Parathyroid adenoma (tissue), 2 donors: ENCODE results near the gene HIC1.

Experiments used
- H2AFZ ChIP-seq: fragments of 300-600 bp; sonication (generic); one replicate; pipeline ENCODE4 v1.7.0; 2017; ENCODE audit warnings: antibody characterized with exemption, mild to moderate bottlenecking
- H3K27ac ChIP-seq: fragments of 300-600 bp; sonication (generic); one replicate; pipeline ENCODE4 v1.7.0; 2017
- H3K27me3 ChIP-seq: fragments of 300-600 bp; sonication (generic); one replicate; pipeline ENCODE4 v1.7.0; 2017; ENCODE audit warnings: low read length; ENCODE audit not compliant: control insufficient read depth, insufficient read depth
- H3K36me3 ChIP-seq: fragments of 300-600 bp; sonication (generic); one replicate; pipeline ENCODE4 v1.7.0; 2017; ENCODE audit warnings: low read length; ENCODE audit not compliant: control insufficient read depth, insufficient read depth
- H3K4me1 ChIP-seq: fragments of 300-600 bp; sonication (generic); one replicate; pipeline ENCODE4 v1.7.0; 2017; ENCODE audit warnings: control low read depth
- H3K4me2 ChIP-seq: fragments of 300-600 bp; sonication (generic); one replicate; pipeline ENCODE4 v1.7.0; 2017; ENCODE audit warnings: low read length
- H3K4me3 ChIP-seq: fragments of 300-600 bp; sonication (generic); one replicate; pipeline ENCODE4 v1.7.0; 2017; ENCODE audit warnings: low read depth, low read length
- H3K79me2 ChIP-seq: fragments of 300-600 bp; sonication (generic); one replicate; pipeline ENCODE4 v1.7.0; 2017; ENCODE audit warnings: control low read depth
- H3K9ac ChIP-seq: fragments of 300-600 bp; sonication (generic); one replicate; pipeline ENCODE4 v1.7.0; 2017; ENCODE audit warnings: mild to moderate bottlenecking
- H3K9me3 ChIP-seq: fragments of 300-600 bp; sonication (generic); one replicate; pipeline ENCODE4 v1.7.0; 2017; ENCODE audit warnings: low read length; ENCODE audit not compliant: control insufficient read depth
- TF ChIP-seq, protein P1 (sequence below): fragments of 300-600 bp; sonication (generic); IDR thresholded peaks from one replicate; pipeline ENCODE4 v1.7.0; 2017; ENCODE audit warnings: antibody characterized with exemption, mild to moderate bottlenecking
- donor health status: primary hyperparathyroidism.

HIC1 gene

GRCh38 chr17:2028737-2029136 is 26.2 kb upstream of the HIC1 start:
- Histone ChIP-seq H3K27ac (no peak overlapping the region), H3K4me2 (no peak overlapping the region)

GRCh38 chr17:2029911-2030778 is 24.8 kb upstream of the HIC1 start, which contains the start of gene DPH1:
Gene DPH1, plus strand, starts transcription at chr17:2030153. Its CDS starts 17 bp downstream, at chr17:2030170.
- Histone ChIP-seq H2AFZ (peak within 1 kb of the TSS; percentile 92), H3K4me3 (peak within 1 kb of the TSS; percentile 97), H3K36me3 (no peaks in the 10 kb centered on the region), H3K27me3 (no peaks in the 10 kb centered on the region), H3K4me1 (no peaks in the 10 kb centered on the region), H3K27ac (peak within 1 kb of the TSS; percentile 66), H3K4me2 (peak within 1 kb of the TSS; percentile 84), H3K79me2 (peaks cover 15% of the 10 kb centered on the region), H3K9ac (peak within 1 kb of the TSS; percentile 23), H3K9me3 (no peaks in the 10 kb centered on the region)
- TF ChIP-seq, protein P1, sequence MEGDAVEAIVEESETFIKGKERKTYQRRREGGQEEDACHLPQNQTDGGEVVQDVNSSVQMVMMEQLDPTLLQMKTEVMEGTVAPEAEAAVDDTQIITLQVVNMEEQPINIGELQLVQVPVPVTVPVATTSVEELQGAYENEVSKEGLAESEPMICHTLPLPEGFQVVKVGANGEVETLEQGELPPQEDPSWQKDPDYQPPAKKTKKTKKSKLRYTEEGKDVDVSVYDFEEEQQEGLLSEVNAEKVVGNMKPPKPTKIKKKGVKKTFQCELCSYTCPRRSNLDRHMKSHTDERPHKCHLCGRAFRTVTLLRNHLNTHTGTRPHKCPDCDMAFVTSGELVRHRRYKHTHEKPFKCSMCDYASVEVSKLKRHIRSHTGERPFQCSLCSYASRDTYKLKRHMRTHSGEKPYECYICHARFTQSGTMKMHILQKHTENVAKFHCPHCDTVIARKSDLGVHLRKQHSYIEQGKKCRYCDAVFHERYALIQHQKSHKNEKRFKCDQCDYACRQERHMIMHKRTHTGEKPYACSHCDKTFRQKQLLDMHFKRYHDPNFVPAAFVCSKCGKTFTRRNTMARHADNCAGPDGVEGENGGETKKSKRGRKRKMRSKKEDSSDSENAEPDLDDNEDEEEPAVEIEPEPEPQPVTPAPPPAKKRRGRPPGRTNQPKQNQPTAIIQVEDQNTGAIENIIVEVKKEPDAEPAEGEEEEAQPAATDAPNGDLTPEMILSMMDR: no peak

More at GRCh38 chr17:2028737-2029136, 26.2 kb upstream of the HIC1 start:
- H3K79me2 ChIP-seq: peaks cover 15% of the 10 kb centered on the region
- no peak overlapping the region for H3K9ac ChIP-seq
- H3K36me3 ChIP-seq: no peaks in the 10 kb centered on the region
- H3K4me1 ChIP-seq: no peaks in the 10 kb centered on the region
- no peak overlapping the region for H2AFZ ChIP-seq
- no peaks in the 10 kb centered on the region for H3K27me3 ChIP-seq
- TF ChIP-seq, protein P1: no peak
- H3K9me3 ChIP-seq: no peaks in the 10 kb centered on the region
- no peak overlapping the region for H3K4me3 ChIP-seq

DNA sequence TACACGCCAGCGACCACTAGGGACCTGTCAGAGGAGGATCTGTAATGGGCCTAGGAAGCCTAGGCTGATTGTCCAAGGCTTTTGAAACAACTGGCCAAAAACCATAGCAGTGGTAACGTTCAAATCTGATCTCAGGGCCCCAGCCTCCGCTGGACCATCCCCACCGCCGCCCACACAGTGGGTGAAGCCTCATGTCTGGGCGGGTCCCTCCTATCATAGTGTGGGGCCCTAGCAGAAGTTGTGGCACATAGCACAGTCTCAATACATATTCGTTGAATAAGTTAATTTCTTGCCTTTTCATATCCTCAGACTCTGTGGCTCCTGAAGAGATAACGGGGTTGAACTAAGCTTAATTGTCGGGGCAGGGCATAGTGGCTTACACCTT is 24.1 kb upstream of the HIC1 start:
- Histone ChIP-seq H3K27ac (peak overlapping the region; percentile 66), H3K27me3 (no peaks in the 10 kb centered on the region)

GRCh38 chr17:2033153-2033552 is 21.8 kb upstream of the HIC1 start:
- no peak overlapping the region for H3K4me2 ChIP-seq
- TF ChIP-seq, protein P1: no peak
- H3K9ac ChIP-seq: no peak overlapping the region

More for the DNA sequence above, 24.1 kb upstream of the HIC1 start:
- peak overlapping the region; percentile 92 for H2AFZ ChIP-seq
- TF ChIP-seq, protein P1: peak; percentile 54
- H3K4me2 ChIP-seq: peak overlapping the region; percentile 84
- no peaks in the 10 kb centered on the region for H3K36me3 ChIP-seq
- H3K4me1 ChIP-seq: no peaks in the 10 kb centered on the region
- H3K79me2 ChIP-seq: peaks cover 15% of the 10 kb centered on the region
- peak overlapping the region; percentile 97 for H3K4me3 ChIP-seq
- H3K9ac ChIP-seq: no peak overlapping the region
- no peaks in the 10 kb centered on the region for H3K9me3 ChIP-seq

More at GRCh38 chr17:2033153-2033552, 21.8 kb upstream of the HIC1 start:
- Histone ChIP-seq H3K27me3 (no peaks in the 10 kb centered on the region), H3K36me3 (no peaks in the 10 kb centered on the region), H3K4me3 (no peak overlapping the region), H3K9me3 (no peaks in the 10 kb centered on the region), H3K27ac (no peak overlapping the region), H3K79me2 (peaks cover 15% of the 10 kb centered on the region), H2AFZ (no peak overlapping the region), H3K4me1 (no peaks in the 10 kb centered on the region)
